Tibial nerve (tissue), 3 donors: Measurements from ENCODE around the gene EXD2.

Experiments used
- POLR2A ChIP-seq, 2 donors: fragments of 450-650 bp; IDR thresholded peaks; one replicate each; pipeline ENCODE4 v1.6.1; 2017; ENCODE audit warnings: antibody characterized with exemption in 2 of 2, mild to moderate bottlenecking in 2 of 2, moderate library complexity in 2 of 2
- TF ChIP-seq, protein P1 (sequence below), 5 experiments: fragments of 200-600 bp in 3 of 5; fragments of 450-650 bp in 2 of 5; sonication (generic) in 3 of 5; IDR thresholded peaks; one replicate each; pipeline ENCODE4 v1.5.1; 2016 to 2019; ENCODE audit warnings: antibody characterized with exemption in 5 of 5, mild to moderate bottlenecking in 3 of 5, moderate library complexity in 2 of 5

DNA sequence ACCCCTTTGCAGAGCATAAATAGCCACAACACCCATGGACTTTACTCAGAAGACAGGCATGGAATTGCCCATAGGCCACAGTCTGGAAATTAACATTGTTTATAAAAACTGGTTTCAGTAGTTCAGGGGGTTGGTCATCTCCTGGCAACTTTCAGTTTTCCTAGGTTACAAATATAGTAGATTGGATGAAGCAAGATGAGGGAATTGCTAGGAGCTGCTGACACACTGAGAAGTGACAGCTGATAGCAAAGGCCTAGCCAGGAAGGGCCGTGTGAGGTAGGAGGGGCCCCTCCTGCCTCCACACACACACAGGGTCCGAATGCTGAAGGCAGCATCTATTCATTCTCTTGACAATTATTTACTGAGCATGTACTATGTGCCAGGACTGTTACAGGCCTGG is 76.9 kb downstream of the EXD2 start:
- no peak for TF ChIP-seq POLR2A (IDR thresholded peaks at IDR 0.05)
- TF ChIP-seq, protein P1, sequence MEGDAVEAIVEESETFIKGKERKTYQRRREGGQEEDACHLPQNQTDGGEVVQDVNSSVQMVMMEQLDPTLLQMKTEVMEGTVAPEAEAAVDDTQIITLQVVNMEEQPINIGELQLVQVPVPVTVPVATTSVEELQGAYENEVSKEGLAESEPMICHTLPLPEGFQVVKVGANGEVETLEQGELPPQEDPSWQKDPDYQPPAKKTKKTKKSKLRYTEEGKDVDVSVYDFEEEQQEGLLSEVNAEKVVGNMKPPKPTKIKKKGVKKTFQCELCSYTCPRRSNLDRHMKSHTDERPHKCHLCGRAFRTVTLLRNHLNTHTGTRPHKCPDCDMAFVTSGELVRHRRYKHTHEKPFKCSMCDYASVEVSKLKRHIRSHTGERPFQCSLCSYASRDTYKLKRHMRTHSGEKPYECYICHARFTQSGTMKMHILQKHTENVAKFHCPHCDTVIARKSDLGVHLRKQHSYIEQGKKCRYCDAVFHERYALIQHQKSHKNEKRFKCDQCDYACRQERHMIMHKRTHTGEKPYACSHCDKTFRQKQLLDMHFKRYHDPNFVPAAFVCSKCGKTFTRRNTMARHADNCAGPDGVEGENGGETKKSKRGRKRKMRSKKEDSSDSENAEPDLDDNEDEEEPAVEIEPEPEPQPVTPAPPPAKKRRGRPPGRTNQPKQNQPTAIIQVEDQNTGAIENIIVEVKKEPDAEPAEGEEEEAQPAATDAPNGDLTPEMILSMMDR (IDR thresholded peaks at IDR 0.05), result no peak
